GM23338 (cell line): Measurements from ENCODE around the gene PIK3AP1. TPM values are rescaled to one million over a fixed set of nuclear protein-coding genes. Genes with fewer than 3 reads are reported as not detected.

ENCODE experiments used
- ATAC-seq: fragments of 200-7000 bp; cut with Tn5 transposase; 3 replicates; pipeline ENCODE4 v1.9.1; 2020
- DNase-seq: peaks from one replicate; pipeline ENCODE4 v3.0.0-alpha.2; 2015; ENCODE audit warnings: low spot score
- H2AFZ ChIP-seq: fragments of 200-600 bp; sonication (generic); 2 replicates; pipeline ENCODE4 v1.8.0; 2016; ENCODE audit warnings: antibody characterized with exemption, mild to moderate bottlenecking, moderate library complexity
- H3F3A ChIP-seq: fragments of 200-600 bp; sonication (generic); replicated peaks from 2 replicates; pipeline ENCODE4 v1.8.0; 2017; ENCODE audit warnings: antibody characterized with exemption, mixed run types, low read depth
- H3K27ac ChIP-seq: fragments of 200-600 bp; sonication (generic); 2 replicates; pipeline ENCODE4 v1.6.1; 2016; ENCODE audit warnings: low read depth
- H3K27me3 ChIP-seq: fragments of 200-600 bp; sonication (generic); 2 replicates; pipeline ENCODE4 v1.8.0; 2016; ENCODE audit warnings: mild to moderate bottlenecking, mixed run types, moderate library complexity; ENCODE audit not compliant: insufficient read depth
- H3K36me3 ChIP-seq: fragments of 200-600 bp; sonication (generic); 2 replicates; pipeline ENCODE4 v1.8.0; 2016; ENCODE audit warnings: mild to moderate bottlenecking; ENCODE audit not compliant: insufficient read depth
- H3K4me1 ChIP-seq: fragments of 200-600 bp; sonication (generic); 2 replicates; pipeline ENCODE4 v1.8.0; 2016; ENCODE audit warnings: mild to moderate bottlenecking, moderate library complexity; ENCODE audit not compliant: insufficient read depth
- H3K4me2 ChIP-seq: fragments of 200-600 bp; sonication (generic); 2 replicates; pipeline ENCODE4 v1.7.1; 2017; ENCODE audit warnings: mixed run types
- H3K4me3 ChIP-seq: fragments of 200-600 bp; sonication (generic); 2 replicates; pipeline ENCODE4 v1.6.1; 2016; ENCODE audit warnings: mixed run types
- H3K79me2 ChIP-seq: fragments of 200-600 bp; sonication (generic); replicated peaks from 2 replicates; pipeline ENCODE4 v1.8.0; 2017; ENCODE audit warnings: mild to moderate bottlenecking; ENCODE audit not compliant: insufficient read depth
- H3K9me2 ChIP-seq: fragments of 200-600 bp; sonication (generic); 2 replicates; pipeline ENCODE4 v1.8.0; 2017; ENCODE audit not compliant: insufficient read depth
- H4K20me1 ChIP-seq: fragments of 200-600 bp; sonication (generic); replicated peaks from 2 replicates; pipeline ENCODE4 v1.8.0; 2017; ENCODE audit warnings: mild to moderate bottlenecking; ENCODE audit not compliant: insufficient read depth
- H3K27ac Mint-ChIP-seq: 2 replicates; pipeline ENCODE4 v1.8.0; 2020; ENCODE audit warnings: inconsistent platforms, mild to moderate bottlenecking, moderate library complexity, mixed read lengths
- H3K27me3 Mint-ChIP-seq: 3 replicates; pipeline ENCODE4 v1.8.0; 2022; ENCODE audit warnings: low read depth, mild to moderate bottlenecking, moderate library complexity, mixed read lengths, inconsistent platforms; ENCODE audit not compliant: insufficient read depth, poor library complexity
- H3K36me3 Mint-ChIP-seq: 3 replicates; pipeline ENCODE4 v1.8.0; 2021; ENCODE audit warnings: low read depth, mild to moderate bottlenecking, inconsistent platforms, moderate library complexity, mixed read lengths
- H3K4me1 Mint-ChIP-seq: 3 replicates; pipeline ENCODE4 v1.8.0; 2020; ENCODE audit warnings: mild to moderate bottlenecking, inconsistent platforms, mixed read lengths
- H3K4me3 Mint-ChIP-seq: 3 replicates; pipeline ENCODE4 v1.8.0; 2021; ENCODE audit warnings: moderate library complexity, mild to moderate bottlenecking, inconsistent platforms, mixed read lengths
- H3K9me3 Mint-ChIP-seq: 3 replicates; pipeline ENCODE4 v1.8.0; 2020; ENCODE audit warnings: moderate library complexity, mild to moderate bottlenecking, inconsistent platforms, mixed read lengths
- EZH2phosphoT487 ChIP-seq: fragments of 200-600 bp; sonication (generic); IDR thresholded peaks from one replicate; pipeline ENCODE4 v1.8.1; 2018; ENCODE audit warnings: antibody characterized with exemption; ENCODE audit not compliant: unreplicated experiment
- JUNB ChIP-seq: IDR thresholded peaks from one replicate; pipeline ENCODE4 v1.6.1; 2016; ENCODE audit warnings: antibody characterized with exemption; ENCODE audit not compliant: unreplicated experiment
- POLR2AphosphoS5 ChIP-seq: IDR thresholded peaks from 2 replicates; pipeline ENCODE4 v1.6.1; 2016; ENCODE audit warnings: antibody characterized with exemption, low read depth
- STAT1 ChIP-seq: IDR thresholded peaks from one replicate; pipeline ENCODE4 v1.6.1; 2016; ENCODE audit warnings: antibody characterized with exemption; ENCODE audit not compliant: unreplicated experiment
- ZNF114 ChIP-seq: fragments of 250-450 bp; sonication (Bioruptor Pico); IDR thresholded peaks from 2 replicates; pipeline ENCODE4 v1.5.0; 2020; ENCODE audit warnings: mild to moderate bottlenecking, moderate library complexity
- ZNF331 ChIP-seq: fragments of 250-450 bp; sonication (Bioruptor Pico); IDR thresholded peaks from 2 replicates; pipeline ENCODE4 v1.5.0; 2020; ENCODE audit warnings: low read depth, mild to moderate bottlenecking, moderate library complexity
- polyA plus RNA-seq: library from polyadenylated mRNA; unstranded; fragments of >200 nt; fragmentation: Nextera tagmentation; extraction: Ambion mirVana; gene quantifications from 2 replicates; pipeline ENCODE4 v1.2.1, GENCODE V29; 2016
- total RNA-seq: library from RNA; depleted of rRNA; stranded (reverse); fragments of >200 nt; shearing (Covaris generic); gene quantifications from 2 replicates; pipeline ENCODE4 v1.2.3, GENCODE V29; 2014
- TF ChIP-seq, protein P1 (sequence below): fragments of 250-450 bp; sonication (Bioruptor Pico); IDR thresholded peaks from 2 replicates; pipeline ENCODE4 v1.5.0; 2020; ENCODE audit warnings: mild to moderate bottlenecking, moderate library complexity
- TF ChIP-seq, protein P2 (sequence below): IDR thresholded peaks from 2 replicates; pipeline ENCODE4 v1.6.1; 2016; ENCODE audit warnings: antibody characterized with exemption
- TF ChIP-seq, protein P3 (sequence below), 2 experiments: fragments of 200-600 bp in 1 of 2; sonication (generic) in 1 of 2; conservative IDR thresholded peaks; 2 replicates each; pipeline versions ENCODE4 v1.5.1 to v1.6.1; 2016 to 2017; ENCODE audit warnings: antibody characterized with exemption in 2 of 2, low read depth in 2 of 2, mild to moderate bottlenecking in 2 of 2, moderate library complexity in 1 of 2

PIK3AP1 gene
- total and polyA plus RNA-seq, 2 experiments from 2014 or later: 0.65 to 2.3 TPM

DNA sequence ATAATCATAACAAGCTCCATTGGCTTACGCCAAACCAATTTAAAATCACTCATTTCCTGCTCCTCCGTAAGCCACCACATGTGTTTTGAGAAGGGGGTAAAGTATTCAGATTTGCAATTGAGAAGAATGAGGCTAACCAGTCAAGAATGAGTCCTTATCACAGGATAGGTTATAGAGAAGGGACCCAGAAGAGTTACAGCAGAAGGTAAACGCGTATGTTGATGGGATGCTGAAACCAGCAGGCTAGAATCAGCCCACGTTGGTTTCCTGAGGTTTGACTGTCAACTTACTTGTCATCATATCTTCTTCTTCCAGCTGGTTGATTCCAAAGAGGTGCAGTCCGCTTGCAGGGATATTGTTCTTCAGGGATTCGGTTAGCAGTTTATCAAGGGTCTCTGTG lies 69.4 kb downstream of the PIK3AP1 start (continued):
- TF ChIP-seq, protein P1, sequence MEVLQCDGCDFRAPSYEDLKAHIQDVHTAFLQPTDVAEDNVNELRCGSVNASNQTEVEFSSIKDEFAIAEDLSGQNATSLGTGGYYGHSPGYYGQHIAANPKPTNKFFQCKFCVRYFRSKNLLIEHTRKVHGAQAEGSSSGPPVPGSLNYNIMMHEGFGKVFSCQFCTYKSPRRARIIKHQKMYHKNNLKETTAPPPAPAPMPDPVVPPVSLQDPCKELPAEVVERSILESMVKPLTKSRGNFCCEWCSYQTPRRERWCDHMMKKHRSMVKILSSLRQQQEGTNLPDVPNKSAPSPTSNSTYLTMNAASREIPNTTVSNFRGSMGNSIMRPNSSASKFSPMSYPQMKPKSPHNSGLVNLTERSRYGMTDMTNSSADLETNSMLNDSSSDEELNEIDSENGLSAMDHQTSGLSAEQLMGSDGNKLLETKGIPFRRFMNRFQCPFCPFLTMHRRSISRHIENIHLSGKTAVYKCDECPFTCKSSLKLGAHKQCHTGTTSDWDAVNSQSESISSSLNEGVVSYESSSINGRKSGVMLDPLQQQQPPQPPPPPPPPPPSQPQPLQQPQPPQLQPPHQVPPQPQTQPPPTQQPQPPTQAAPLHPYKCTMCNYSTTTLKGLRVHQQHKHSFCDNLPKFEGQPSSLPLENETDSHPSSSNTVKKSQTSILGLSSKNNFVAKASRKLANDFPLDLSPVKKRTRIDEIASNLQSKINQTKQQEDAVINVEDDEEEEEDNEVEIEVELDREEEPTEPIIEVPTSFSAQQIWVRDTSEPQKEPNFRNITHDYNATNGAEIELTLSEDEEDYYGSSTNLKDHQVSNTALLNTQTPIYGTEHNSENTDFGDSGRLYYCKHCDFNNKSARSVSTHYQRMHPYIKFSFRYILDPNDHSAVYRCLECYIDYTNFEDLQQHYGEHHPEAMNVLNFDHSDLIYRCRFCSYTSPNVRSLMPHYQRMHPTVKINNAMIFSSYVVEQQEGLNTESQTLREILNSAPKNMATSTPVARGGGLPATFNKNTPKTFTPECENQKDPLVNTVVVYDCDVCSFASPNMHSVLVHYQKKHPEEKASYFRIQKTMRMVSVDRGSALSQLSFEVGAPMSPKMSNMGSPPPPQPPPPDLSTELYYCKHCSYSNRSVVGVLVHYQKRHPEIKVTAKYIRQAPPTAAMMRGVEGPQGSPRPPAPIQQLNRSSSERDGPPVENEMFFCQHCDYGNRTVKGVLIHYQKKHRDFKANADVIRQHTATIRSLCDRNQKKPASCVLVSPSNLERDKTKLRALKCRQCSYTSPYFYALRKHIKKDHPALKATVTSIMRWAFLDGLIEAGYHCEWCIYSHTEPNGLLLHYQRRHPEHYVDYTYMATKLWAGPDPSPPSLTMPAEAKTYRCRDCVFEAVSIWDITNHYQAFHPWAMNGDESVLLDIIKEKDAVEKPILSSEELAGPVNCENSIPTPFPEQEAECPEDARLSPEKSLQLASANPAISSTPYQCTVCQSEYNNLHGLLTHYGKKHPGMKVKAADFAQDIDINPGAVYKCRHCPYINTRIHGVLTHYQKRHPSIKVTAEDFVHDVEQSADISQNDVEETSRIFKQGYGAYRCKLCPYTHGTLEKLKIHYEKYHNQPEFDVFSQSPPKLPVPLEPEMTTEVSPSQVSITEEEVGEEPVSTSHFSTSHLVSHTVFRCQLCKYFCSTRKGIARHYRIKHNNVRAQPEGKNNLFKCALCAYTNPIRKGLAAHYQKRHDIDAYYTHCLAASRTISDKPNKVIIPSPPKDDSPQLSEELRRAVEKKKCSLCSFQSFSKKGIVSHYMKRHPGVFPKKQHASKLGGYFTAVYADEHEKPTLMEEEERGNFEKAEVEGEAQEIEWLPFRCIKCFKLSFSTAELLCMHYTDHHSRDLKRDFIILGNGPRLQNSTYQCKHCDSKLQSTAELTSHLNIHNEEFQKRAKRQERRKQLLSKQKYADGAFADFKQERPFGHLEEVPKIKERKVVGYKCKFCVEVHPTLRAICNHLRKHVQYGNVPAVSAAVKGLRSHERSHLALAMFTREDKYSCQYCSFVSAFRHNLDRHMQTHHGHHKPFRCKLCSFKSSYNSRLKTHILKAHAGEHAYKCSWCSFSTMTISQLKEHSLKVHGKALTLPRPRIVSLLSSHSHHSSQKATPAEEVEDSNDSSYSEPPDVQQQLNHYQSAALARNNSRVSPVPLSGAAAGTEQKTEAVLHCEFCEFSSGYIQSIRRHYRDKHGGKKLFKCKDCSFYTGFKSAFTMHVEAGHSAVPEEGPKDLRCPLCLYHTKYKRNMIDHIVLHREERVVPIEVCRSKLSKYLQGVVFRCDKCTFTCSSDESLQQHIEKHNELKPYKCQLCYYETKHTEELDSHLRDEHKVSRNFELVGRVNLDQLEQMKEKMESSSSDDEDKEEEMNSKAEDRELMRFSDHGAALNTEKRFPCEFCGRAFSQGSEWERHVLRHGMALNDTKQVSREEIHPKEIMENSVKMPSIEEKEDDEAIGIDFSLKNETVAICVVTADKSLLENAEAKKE (CRISPR knock-in tag): no peak
- TF ChIP-seq STAT1: no peak
- TF ChIP-seq, protein P2, sequence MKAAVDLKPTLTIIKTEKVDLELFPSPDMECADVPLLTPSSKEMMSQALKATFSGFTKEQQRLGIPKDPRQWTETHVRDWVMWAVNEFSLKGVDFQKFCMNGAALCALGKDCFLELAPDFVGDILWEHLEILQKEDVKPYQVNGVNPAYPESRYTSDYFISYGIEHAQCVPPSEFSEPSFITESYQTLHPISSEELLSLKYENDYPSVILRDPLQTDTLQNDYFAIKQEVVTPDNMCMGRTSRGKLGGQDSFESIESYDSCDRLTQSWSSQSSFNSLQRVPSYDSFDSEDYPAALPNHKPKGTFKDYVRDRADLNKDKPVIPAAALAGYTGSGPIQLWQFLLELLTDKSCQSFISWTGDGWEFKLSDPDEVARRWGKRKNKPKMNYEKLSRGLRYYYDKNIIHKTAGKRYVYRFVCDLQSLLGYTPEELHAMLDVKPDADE: no peak
- no peak for TF ChIP-seq EZH2phosphoT487
- TF ChIP-seq POLR2AphosphoS5: no peak

DNA sequence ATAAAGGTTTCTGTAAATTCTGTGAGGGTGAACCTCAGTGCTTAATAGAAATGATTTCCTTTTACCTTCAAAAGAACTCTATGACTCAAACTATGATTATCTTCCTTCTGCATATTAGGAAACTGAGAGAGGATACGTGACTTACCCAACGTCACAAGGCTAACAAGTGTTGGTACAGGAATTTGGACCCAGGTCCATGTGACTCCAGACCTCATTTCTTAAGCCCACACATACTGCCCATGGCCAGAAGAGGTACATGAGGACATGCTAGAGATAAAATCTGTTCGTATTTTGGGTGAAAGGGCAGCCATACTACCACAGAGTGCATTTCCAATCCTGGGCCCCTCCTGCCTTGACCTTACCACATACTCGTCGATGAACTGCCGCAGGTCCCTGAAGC lies 72.0 kb downstream of the PIK3AP1 start:
- ATAC-seq: no peak
- no peaks in the 10 kb centered on the region for H3K36me3 ChIP-seq
- no peaks in the 10 kb centered on the region for H4K20me1 ChIP-seq
- no peaks in the 10 kb centered on the region for H3K9me2 ChIP-seq
- DNase-seq: no peak
- H3F3A ChIP-seq: no peaks in the 10 kb centered on the region
- no peaks in the 10 kb centered on the region for H3K4me1 ChIP-seq
- H3K4me2 ChIP-seq: no peak overlapping the region
- no peak overlapping the region for H2AFZ ChIP-seq
- no peaks in the 10 kb centered on the region for H3K79me2 ChIP-seq
- Mint-ChIP-seq H3K4me1 (no peaks in the 10 kb centered on the region), H3K36me3 (no peaks in the 10 kb centered on the region; the same call in 2 of the 3 replicates), H3K27me3 (peaks cover 8% of the 10 kb centered on the region), H3K4me3 (no peak overlapping the region), H3K27ac (no peak overlapping the region), H3K9me3 (no peaks in the 10 kb centered on the region)
- no peak overlapping the region for H3K27ac ChIP-seq
- H3K27me3 ChIP-seq: no peaks in the 10 kb centered on the region
- H3K4me3 ChIP-seq: no peak overlapping the region
- TF ChIP-seq ZNF331 (CRISPR knock-in tag) (no peak), POLR2AphosphoS5 (no peak), JUNB (no peak), ZNF114 (no peak)
- TF ChIP-seq, protein P3, sequence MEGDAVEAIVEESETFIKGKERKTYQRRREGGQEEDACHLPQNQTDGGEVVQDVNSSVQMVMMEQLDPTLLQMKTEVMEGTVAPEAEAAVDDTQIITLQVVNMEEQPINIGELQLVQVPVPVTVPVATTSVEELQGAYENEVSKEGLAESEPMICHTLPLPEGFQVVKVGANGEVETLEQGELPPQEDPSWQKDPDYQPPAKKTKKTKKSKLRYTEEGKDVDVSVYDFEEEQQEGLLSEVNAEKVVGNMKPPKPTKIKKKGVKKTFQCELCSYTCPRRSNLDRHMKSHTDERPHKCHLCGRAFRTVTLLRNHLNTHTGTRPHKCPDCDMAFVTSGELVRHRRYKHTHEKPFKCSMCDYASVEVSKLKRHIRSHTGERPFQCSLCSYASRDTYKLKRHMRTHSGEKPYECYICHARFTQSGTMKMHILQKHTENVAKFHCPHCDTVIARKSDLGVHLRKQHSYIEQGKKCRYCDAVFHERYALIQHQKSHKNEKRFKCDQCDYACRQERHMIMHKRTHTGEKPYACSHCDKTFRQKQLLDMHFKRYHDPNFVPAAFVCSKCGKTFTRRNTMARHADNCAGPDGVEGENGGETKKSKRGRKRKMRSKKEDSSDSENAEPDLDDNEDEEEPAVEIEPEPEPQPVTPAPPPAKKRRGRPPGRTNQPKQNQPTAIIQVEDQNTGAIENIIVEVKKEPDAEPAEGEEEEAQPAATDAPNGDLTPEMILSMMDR (conservative IDR thresholded peaks at IDR 0.05; ENCODE audit: low read depth in 2 of 2): no peak
